Chondrocyte (in vitro differentiated cells): Measurements from ENCODE around the gene ZNF479. TPM values are rescaled to one million over a fixed set of nuclear protein-coding genes. Genes with fewer than 3 reads are reported as not detected.
"Not testable (repeated sequence)": the region's sequence is repeated elsewhere in the genome, so short reads cannot be mapped to it uniquely, and the experiment has no call there.

Source experiments
- DNase-seq: peaks from one replicate; pipeline ENCODE4 v3.0.0; 2021; ENCODE audit warnings: mixed read lengths, low spot score
- H3K27ac Mint-ChIP-seq: one replicate; pipeline ENCODE4 v1.8.0; 2021; ENCODE audit warnings: mild to moderate bottlenecking, moderate library complexity, mixed read lengths; ENCODE audit not compliant: unreplicated experiment
- H3K27me3 Mint-ChIP-seq: 2 replicates; pipeline ENCODE4 v1.8.0; 2021; ENCODE audit warnings: low read depth, mixed read lengths
- H3K36me3 Mint-ChIP-seq: 2 replicates; pipeline ENCODE4 v1.8.0; 2021; ENCODE audit warnings: low read depth, mixed read lengths
- H3K4me1 Mint-ChIP-seq: 2 replicates; pipeline ENCODE4 v1.8.0; 2021; ENCODE audit warnings: low read depth, mild to moderate bottlenecking, mixed read lengths
- H3K4me3 Mint-ChIP-seq: one replicate; pipeline ENCODE4 v1.8.0; 2021; ENCODE audit warnings: mild to moderate bottlenecking, moderate library complexity, mixed read lengths; ENCODE audit not compliant: unreplicated experiment
- H3K9me3 Mint-ChIP-seq: 2 replicates; pipeline ENCODE4 v1.8.0; 2021; ENCODE audit warnings: low read depth, mixed read lengths
- CTCF ChIP-seq: fragments of 200-600 bp; sonication (generic); IDR thresholded peaks from 2 replicates; pipeline ENCODE4 v1.5.0; 2021; ENCODE audit warnings: antibody characterized with exemption, mild to moderate bottlenecking, moderate library complexity
- total RNA-seq: library from RNA; stranded (reverse); gene quantifications from 3 replicates; pipeline ENCODE4 v1.2.1, GENCODE V29; 2021

The ZNF479 gene
- total RNA-seq, 1 donor from 2014 or later: not detected

GRCh38 chr7:57177856-57178767, 45.9 kb upstream of the ZNF479 start:
- H3K36me3 Mint-ChIP-seq: no peaks in the 10 kb centered on the region
- no peak overlapping the region for H3K27ac Mint-ChIP-seq
- peaks cover 20% of the 10 kb centered on the region for H3K9me3 Mint-ChIP-seq
- DNase-seq: no peak
- TF ChIP-seq CTCF: no peak
- no peak overlapping the region for H3K4me3 Mint-ChIP-seq
- H3K27me3 Mint-ChIP-seq: no peaks in the 10 kb centered on the region
- no peaks in the 10 kb centered on the region for H3K4me1 Mint-ChIP-seq

GRCh38 chr7:57176928-57177635, 44.8 kb upstream of the ZNF479 start:
- H3K4me3 Mint-ChIP-seq: no peak overlapping the region
- H3K27ac Mint-ChIP-seq: no peak overlapping the region
- no peak for DNase-seq
- no peak for TF ChIP-seq CTCF
- H3K9me3 Mint-ChIP-seq: peaks cover 20% of the 10 kb centered on the region
- H3K27me3 Mint-ChIP-seq: no peaks in the 10 kb centered on the region
- H3K4me1 Mint-ChIP-seq: no peaks in the 10 kb centered on the region
- no peaks in the 10 kb centered on the region for H3K36me3 Mint-ChIP-seq

GRCh38 chr7:57165285-57165899, 33.2 kb upstream of the ZNF479 start:
- no peak overlapping the region for H3K27ac Mint-ChIP-seq
- peaks cover 4% of the 10 kb centered on the region for H3K36me3 Mint-ChIP-seq
- H3K4me3 Mint-ChIP-seq: no peak overlapping the region
- H3K27me3 Mint-ChIP-seq: no peaks in the 10 kb centered on the region
- H3K4me1 Mint-ChIP-seq: no peaks in the 10 kb centered on the region
- DNase-seq: no peak
- no peak for TF ChIP-seq CTCF
- H3K9me3 Mint-ChIP-seq: peaks cover 42% of the 10 kb centered on the region

- not testable (repeated sequence) for H3K27me3 Mint-ChIP-seq, H3K4me1 Mint-ChIP-seq, H3K27ac Mint-ChIP-seq, H3K36me3 Mint-ChIP-seq, H3K4me3 Mint-ChIP-seq, DNase-seq
- H3K9me3 Mint-ChIP-seq: peaks cover 32% of the 10 kb centered on the region
These were observed 12.0 kb downstream of the ZNF479 start for GRCh38 chr7:57120123-57120784.
